GM10847 (cell line): ENCODE measurements around the gene SCAP.

Source experiments
- POLR2A ChIP-seq: IDR thresholded peaks from 2 replicates; pipeline ENCODE4 v1.6.1; 2011; ENCODE audit not compliant: insufficient read length; ENCODE audit errors: extremely low read depth

SCAP gene

GRCh38 chr3:47399016-47399415 lies 76.7 kb downstream of the SCAP start:
- TF ChIP-seq POLR2A: no peak

DNA sequence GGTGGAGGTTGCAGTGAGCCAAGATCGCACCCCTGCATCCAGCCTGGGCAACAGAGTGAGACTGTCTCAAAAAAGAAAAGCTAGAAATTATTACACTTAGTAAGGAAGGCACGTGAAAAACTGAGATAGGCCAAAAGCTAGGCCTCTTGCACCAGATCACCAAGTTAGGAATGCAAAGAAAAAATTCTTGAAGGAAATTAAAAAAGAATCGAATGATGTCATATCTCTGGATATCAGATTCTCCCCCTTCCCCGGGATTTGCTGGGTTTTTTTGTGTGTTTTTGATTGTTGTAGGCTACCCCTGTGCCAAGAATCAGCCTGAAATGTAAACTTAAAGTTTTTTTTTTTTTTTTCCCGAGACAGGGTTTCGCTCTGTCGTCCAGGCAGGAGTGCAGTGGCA lies 77.5 kb downstream of the SCAP start:
- no peak for TF ChIP-seq POLR2A

- no peak for TF ChIP-seq POLR2A
Measured at GRCh38 chr3:47394881-47395280, 80.9 kb downstream of the SCAP start.

DNA sequence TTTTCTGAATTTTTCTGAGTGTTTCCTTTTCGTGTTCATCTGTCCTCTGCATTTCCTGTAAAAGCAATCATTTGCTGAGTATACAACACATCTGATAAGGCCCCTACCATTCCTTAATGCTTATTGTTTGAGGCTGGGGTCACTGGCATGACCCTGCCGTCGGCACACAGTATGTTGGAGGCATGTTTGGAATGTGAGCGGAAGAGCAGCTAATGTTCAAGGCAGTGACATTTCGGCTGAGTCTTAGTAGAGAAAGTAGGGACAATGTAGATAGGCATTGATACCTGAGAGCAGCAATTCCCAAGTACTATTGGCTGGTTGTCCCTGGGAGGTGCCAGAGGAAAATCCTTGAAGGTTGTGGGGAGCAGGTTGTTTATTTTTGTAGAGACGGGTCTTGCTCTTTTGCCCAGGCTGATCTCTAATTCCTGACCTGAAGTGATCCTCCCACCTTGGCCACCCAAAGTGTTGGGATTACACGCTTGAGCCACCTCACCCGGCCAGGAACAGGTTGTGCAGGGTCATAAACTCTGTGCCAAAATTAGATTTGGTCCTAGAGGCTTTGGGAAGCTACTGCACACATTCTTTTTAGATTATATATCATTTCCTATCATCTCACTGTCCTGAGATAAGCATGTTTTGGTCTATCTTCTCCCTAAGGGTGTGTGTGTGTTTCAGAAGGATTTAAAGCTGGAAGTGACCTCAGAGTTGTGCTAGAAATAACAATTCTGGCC lies 81.4 kb downstream of the SCAP start:
- no peak for TF ChIP-seq POLR2A

DNA sequence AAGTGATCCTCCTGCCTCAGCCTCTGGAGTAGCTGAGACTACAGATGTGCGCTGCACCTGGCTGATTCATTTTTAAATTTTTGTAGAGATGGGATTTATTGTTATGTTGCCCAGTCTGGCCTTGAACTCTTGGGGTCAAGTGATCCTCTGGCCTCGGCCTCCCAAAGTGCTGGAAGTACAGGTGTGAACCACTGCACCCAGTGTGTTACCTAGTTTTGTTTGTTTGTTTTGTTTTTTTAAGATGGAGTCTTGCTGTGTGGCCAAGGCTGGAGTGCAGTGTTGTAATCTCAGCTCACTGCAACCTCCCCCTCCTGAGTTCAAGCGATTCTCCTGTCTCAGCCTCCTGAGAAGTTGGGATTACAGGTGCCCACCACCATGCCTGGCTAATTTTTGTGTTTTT lies 82.8 kb downstream of the SCAP start:
- TF ChIP-seq POLR2A: no peak

GRCh38 chr3:47385796-47386195 lies 89.9 kb downstream of the SCAP start:
- no peak for TF ChIP-seq POLR2A

DNA sequence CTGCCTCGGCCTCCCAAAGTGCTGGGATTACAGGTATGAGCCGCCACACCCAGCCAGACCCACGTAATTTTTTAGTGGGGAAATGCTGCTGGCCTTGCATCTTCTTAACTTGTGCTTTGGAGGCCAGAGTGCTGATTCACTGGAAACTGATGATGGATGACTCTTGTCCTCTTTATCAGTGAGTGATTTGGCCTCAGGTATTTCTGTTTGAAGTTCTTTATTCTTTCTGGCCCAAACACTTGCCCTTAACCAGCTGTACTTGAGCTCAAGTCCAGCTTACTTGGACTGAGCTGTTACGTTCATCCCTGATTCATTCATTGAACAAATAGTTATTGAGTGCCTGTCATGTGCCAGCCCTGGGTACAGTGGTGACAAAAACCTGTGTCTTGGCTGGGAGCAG lies 90.7 kb downstream of the SCAP start:
- TF ChIP-seq POLR2A: no peak

DNA sequence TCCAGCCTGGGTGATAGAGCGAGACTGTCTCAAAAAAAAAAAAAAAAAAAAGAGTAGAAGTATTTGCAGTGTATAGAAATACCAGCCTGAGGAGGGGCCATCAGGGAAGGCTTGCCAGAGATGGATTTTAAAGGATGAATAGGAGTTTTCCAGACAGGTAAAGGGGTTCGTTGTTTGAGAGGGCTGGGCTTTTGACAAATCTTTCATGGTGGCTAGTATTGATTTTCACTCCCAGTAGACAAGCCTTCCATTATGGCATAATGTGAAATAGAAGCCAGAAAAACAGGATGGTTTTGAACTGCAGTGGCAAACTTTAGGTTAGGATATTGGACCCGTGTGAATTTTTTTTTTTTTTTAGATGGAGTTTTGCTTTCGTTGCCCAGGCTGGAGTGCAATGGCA lies 91.3 kb downstream of the SCAP start:
- no peak for TF ChIP-seq POLR2A

DNA sequence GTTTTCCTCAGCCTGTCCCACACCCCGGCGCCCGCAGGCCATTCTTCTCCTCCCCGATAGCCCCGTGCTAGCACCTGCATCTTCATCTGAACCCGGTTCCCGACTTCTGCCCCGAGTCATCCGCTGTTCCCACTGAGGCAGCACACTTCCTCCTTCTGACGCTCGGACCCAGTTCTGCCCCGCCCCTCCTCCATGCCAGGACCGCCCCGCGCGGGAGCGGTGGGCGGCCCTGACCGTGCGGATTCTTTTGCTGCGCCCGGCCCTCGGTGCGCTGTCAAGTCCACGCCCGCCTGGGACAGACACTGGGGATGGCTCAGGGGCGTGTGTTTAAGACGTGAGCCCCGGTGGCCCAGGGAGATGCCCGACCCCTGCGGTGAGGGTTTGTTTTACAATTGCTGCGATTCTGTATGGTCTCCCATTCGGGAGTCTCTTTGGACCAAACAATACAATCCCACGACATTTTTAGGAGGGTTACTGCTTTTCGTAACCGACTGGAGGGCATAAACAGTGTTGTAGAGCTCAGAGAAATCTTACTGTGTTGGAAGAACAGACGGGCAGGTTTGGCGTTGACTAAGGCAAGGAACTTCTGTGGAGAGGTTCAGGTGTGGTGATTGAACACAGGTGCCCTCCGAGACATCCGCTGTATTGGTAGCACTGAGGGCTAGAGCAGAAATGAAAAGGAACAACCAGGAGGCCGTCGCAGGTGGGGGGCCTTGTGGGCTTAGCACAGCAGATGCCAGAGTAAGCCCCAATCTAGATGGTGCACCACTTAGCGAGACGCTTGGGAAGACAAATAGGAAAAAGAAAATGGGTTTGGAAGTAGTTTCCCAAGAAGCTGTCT lies 94.2 kb downstream of the SCAP start:
- TF ChIP-seq POLR2A: no peak

DNA sequence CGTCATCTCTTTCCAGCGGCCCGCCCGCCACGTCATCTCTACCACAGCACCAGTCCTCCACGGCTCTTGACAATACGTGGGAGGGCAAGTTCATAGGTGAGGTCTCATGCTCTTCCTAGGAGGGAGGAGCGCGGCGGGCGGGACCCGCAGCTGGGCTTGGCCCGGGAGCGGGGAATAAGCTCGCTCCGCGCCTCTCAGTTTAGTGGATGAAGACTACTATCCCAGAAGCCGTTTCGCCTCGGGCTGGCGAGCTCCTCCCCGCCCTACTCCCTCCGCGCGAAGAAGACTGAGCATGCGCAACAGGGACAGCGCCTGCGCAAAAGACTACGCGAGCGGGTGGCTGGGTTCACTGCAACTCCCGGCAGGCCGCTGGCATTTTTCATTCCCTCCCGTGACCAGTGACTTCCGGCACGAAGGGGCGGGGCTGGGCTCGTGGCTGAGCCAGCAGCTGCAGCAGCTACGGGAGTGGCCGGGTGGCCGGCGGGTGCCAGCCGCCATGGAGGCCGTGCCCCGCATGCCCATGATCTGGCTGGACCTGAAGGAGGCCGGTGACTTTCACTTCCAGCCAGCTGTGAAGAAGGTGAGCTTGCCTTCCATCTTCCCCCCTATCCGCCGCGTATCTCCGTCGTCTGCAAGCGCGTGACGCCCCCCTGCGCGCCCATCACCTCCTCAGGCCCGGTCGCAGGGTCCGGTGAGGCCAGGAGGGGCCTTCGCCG lies 95.0 kb downstream of the SCAP start, which contains the start of gene PTPN23:
Gene PTPN23, plus strand, starts transcription at position 421 of the 716 bp plus-strand sequence. Its CDS starts 76 bp downstream, at position 497.
- peak; percentile 90 for TF ChIP-seq POLR2A

DNA sequence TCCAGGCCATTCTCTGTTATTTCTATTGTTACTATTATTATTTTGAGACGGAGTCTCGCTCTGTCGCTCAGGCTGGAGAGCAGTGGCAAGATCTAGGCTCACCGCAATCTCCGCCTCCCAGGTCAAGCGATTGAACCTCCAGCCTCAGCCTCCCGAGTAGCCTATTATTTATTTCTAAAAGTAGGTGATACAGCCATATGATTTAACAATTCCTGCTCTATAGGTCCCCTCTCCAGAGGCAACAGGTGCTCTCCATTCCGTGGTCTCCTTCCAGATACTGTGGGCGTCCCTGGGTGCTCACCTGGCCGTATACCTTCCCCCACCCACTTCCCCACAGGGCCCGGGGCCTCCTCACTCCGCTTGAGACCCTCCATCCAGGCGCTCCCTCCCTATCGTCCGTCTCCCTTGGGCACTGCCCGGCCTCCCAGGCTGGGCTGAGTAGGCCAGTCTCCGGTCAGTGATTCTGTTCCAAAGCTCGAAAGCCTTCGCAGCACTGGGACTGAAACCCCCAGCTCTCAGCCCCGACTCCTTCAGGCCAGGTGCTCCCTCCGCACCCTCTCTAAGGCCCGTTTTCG lies 95.6 kb downstream of the SCAP start:
- TF ChIP-seq POLR2A: no peak

DNA sequence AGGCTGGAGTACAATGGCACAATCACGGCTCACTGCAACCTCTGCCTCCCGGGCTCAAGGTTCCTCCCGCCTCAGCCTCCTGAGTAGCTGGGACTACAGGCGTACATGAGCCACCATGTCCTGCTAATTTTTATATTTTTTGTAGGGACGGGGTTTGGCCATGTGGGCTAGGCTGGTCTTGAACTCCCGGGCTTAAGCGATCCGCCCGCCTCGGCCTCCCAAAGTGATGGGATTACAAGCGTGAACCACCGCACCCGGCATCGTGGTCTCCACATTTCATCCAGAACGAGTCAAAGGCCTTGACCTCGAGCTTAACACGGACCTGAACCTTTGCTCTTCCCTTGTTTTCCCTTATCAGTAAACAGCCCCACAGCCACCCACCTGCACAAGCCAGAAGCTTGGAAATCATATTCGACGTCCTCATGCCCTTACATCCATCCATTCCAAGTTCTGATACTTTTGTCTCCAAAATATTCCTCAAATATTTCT lies 96.3 kb downstream of the SCAP start:
- TF ChIP-seq POLR2A: no peak

DNA sequence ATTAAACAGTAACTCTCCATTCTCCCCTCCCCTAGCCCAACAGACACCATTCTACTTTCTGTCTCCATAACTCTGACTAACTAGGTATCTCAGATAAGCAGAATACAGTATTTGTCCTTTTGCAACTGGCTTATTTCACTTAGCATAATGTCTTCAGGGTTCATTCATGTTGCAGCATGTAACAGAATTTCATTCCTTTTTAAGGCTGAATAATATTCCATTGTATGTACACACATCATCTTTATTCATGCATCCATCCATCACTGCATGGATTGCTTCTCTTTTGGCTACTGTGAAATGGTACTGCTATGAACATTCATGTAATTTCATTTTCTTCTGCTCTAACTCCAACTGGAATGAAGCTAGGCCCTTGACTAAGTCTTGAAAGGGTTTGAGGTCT lies 96.9 kb downstream of the SCAP start:
- TF ChIP-seq POLR2A: no peak

DNA sequence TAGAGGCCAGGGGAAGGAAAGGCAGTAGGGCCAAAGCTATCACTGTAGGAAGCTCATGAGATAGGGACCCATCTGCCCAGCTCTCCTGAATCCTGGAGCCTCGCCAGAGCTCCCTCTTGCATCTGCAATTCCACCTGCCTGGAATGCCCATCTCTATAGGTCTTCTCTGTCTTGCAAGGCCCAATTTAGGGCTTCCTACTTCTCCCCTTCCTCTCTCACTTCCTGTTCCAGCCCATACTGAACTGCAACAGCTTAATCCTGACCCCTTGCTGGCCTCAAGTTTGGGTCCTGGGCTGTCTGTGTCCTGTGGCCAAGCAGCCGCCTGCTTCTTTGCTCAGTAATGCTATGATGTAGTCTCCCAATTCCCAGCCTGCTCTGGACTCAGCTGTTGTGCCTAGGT lies 98.6 kb downstream of the SCAP start:
- TF ChIP-seq POLR2A: no peak

DNA sequence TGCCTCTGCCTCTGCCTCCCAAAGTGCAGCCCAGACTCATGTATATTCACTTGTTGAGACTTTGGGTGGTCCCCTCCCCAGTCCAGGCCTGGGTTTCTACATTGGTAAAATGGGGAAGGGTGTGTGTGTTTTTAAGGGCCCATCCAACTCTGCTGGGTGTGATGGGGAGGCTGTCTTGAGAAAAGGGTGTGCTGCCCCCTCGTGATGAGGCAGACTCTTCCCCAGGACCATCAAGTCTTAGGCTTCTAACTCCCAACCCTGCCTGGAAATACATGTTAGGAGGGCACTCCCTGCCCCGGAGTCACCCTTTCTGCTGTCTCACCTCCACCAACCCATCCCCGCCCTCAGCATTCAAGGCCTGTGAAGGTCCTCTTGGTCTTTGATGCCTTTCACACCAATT lies 99.3 kb downstream of the SCAP start:
- TF ChIP-seq POLR2A: no peak
